Activated CD8-positive, alpha-beta T cell treated with anti-CD3 and anti-CD28 coated beads for 36 hours (primary cell): Measurements from ENCODE around the gene ESRRA. TPM values are rescaled to one million over a fixed set of nuclear protein-coding genes. Genes with fewer than 3 reads are reported as not detected.

Experiments used
- ATAC-seq: fragments of 200-7000 bp; cut with Tn5 transposase; one replicate; pipeline ENCODE4 v1.10.0; 2021; ENCODE audit warnings: mild to moderate bottlenecking, moderate library complexity
- CTCF ChIA-PET: fragments of 350-600 bp; sonication (Branson Sonifier 250); formaldehyde crosslinking; loops from one replicate; lab custom pipeline; 2021; ENCODE audit warnings: antibody characterized with exemption; lab: Charles Lee
- POLR2A ChIA-PET: fragments of 350-600 bp; sonication (Branson Sonifier 250); formaldehyde crosslinking; loops from one replicate; lab custom pipeline; 2021; ENCODE audit warnings: antibody characterized with exemption; lab: Charles Lee
- DNase-seq: peaks from one replicate; pipeline ENCODE4 v3.0.0-alpha.2; 2020
- H3K27ac Mint-ChIP-seq: one replicate; pipeline ENCODE4 v1.8.0; 2021; ENCODE audit warnings: mild to moderate bottlenecking, mixed read lengths
- H3K27me3 Mint-ChIP-seq: one replicate; pipeline ENCODE4 v1.8.0; 2021; ENCODE audit warnings: mixed read lengths
- H3K36me3 Mint-ChIP-seq: one replicate; pipeline ENCODE4 v1.8.0; 2021; ENCODE audit warnings: low read depth, mixed read lengths
- H3K4me1 Mint-ChIP-seq: one replicate; pipeline ENCODE4 v1.8.0; 2021; ENCODE audit warnings: low read depth, mixed read lengths
- H3K4me3 Mint-ChIP-seq: one replicate; pipeline ENCODE4 v1.8.0; 2021; ENCODE audit warnings: mild to moderate bottlenecking, moderate library complexity, mixed read lengths
- H3K9me3 Mint-ChIP-seq: one replicate; pipeline ENCODE4 v1.8.0; 2021; ENCODE audit warnings: mixed read lengths
- CTCF ChIP-seq: fragments of 200-600 bp; IDR thresholded peaks from one replicate; pipeline ENCODE4 v1.8.0; 2022; ENCODE audit warnings: antibody characterized with exemption, mild to moderate bottlenecking
- intact Hi-C: fragments of 100-400 bp; cut with micrococcal nuclease; formaldehyde crosslinking; loops from one replicate; pipeline ENCODE4 v1.10.0; 2022
- total RNA-seq, 2 experiments: library from RNA; stranded (reverse); gene quantifications; one replicate each; pipeline ENCODE4 v1.2.3, GENCODE V29; 2021

The ESRRA gene
- total RNA-seq, 2 experiments from 2014 or later, result 37.5 to 42.4 TPM

GRCh38 chr11:64284962-64285884 is 20.1 kb upstream of the ESRRA start, which contains the start of gene GPR137:
Gene GPR137 (plus strand): TSS chr11:64285848. CDS start chr11:64286525, 677 bp downstream.
- CTCF ChIA-PET, result interaction anchor here (0.8 to 8.1 kb wide), 6 partner anchors 13 to 81 kb away, joined by 3 to 77 read pairs (median 4); partner anchors contain the start of genes CATSPERZ, ESRRA, PRDX5 and TRMT112
- intact Hi-C loops, result no loop called here

GRCh38 chr11:64285885-64286800 is 19.2 kb upstream of the ESRRA start:
- peaks cover 6% of the 10 kb centered on the region for H3K36me3 Mint-ChIP-seq
- CTCF ChIA-PET, result interaction anchor here (1.7 to 8.1 kb wide), 2 partner anchors 14 to 17 kb away, joined by 5 to 77 read pairs; partner anchors contain the start of genes CATSPERZ and ESRRA
- peaks cover 9% of the 10 kb centered on the region for H3K27me3 Mint-ChIP-seq
- ATAC-seq (no peak), DNase-seq (peak; percentile 49)
- no peaks in the 10 kb centered on the region for H3K9me3 Mint-ChIP-seq
- H3K4me1 Mint-ChIP-seq, result peaks cover 18% of the 10 kb centered on the region
- H3K27ac Mint-ChIP-seq, result peak overlapping the region; percentile 55
- H3K4me3 Mint-ChIP-seq, result peak overlapping the region; percentile 80
- TF ChIP-seq CTCF, result peak; percentile 17
- POLR2A ChIA-PET, result interaction anchor here (1.7 to 4.7 kb wide), 3 partner anchors 9 to 19 kb away, joined by 6 to 47 read pairs (median 6); partner anchors contain the start of gene ESRRA
- intact Hi-C loops, result no loop called here

More at GRCh38 chr11:64284962-64285884, 20.1 kb upstream of the ESRRA start, which contains the start of gene GPR137:
- POLR2A ChIA-PET, result interaction anchor here (1.0 to 4.7 kb wide), 11 partner anchors 9 to 99 kb away, joined by 3 to 47 read pairs (median 4); partner anchors contain the start of genes ESRRA, NUDT22, PRDX5 and STIP1
- Mint-ChIP-seq H3K27me3 (no peaks in the 10 kb centered on the region), H3K4me3 (peak within 1 kb of the TSS; percentile 80), H3K36me3 (peaks cover 6% of the 10 kb centered on the region), H3K9me3 (no peaks in the 10 kb centered on the region), H3K4me1 (peaks cover 15% of the 10 kb centered on the region), H3K27ac (peak within 1 kb of the TSS; percentile 88)
- no peak for TF ChIP-seq CTCF
- ATAC-seq (peak; percentile 65), DNase-seq (peak; percentile 89)

- no peak for TF ChIP-seq CTCF
- H3K36me3 Mint-ChIP-seq, result peaks cover 4% of the 10 kb centered on the region
- no peak for ATAC-seq
These were observed 18.5 kb upstream of the ESRRA start for GRCh38 chr11:64286801-64287159.

GRCh38 chr11:64287676-64288352 is 17.5 kb upstream of the ESRRA start:
- ChIA-PET CTCF (interaction anchor here (1.0 to 8.1 kb wide), 2 partner anchors 15 to 81 kb away, joined by 3 to 77 read pairs; partner anchors contain the start of genes CATSPERZ, ESRRA and FERMT3), POLR2A (interaction anchor here (1.4 to 1.7 kb wide), 2 partner anchors 17 kb away, joined by 6 read pairs; partner anchors contain the start of gene ESRRA)
- Mint-ChIP-seq H3K27me3 (peaks cover 13% of the 10 kb centered on the region), H3K9me3 (no peaks in the 10 kb centered on the region), H3K27ac (no peak overlapping the region), H3K4me3 (no peak overlapping the region), H3K4me1 (peaks cover 17% of the 10 kb centered on the region), H3K36me3 (peaks cover 2% of the 10 kb centered on the region)
- ATAC-seq, result no peak
- TF ChIP-seq CTCF, result no peak
- intact Hi-C loops, result no loop called here
- no peak for DNase-seq

More at GRCh38 chr11:64286801-64287159, 18.5 kb upstream of the ESRRA start:
- ChIA-PET POLR2A (interaction anchor here (1.4 to 1.7 kb wide), 2 partner anchors 16 to 18 kb away, joined by 6 read pairs; partner anchors contain the start of gene ESRRA), CTCF (interaction anchor here (8.1 kb wide), 1 partner anchor 16 kb away, joined by 77 read pairs; the partner anchor contains the start of genes CATSPERZ and ESRRA)
- DNase-seq, result no peak
- Mint-ChIP-seq H3K9me3 (no peaks in the 10 kb centered on the region), H3K4me1 (peaks cover 18% of the 10 kb centered on the region), H3K27me3 (peaks cover 9% of the 10 kb centered on the region), H3K4me3 (peak overlapping the region; percentile 80), H3K27ac (peak overlapping the region; percentile 55)
- intact Hi-C loops, result no loop called here
